Measurements from ENCODE around the gene HES5.

Gene HES5

GRCh38 chr1:2508751-2509150 lies 21.3 kb downstream of the HES5 start:
- H3K79me2 ChIP-seq (ENCODE audit: insufficient read depth, low read depth): no peaks in the 10 kb centered on the region
- H3K36me3 ChIP-seq (ENCODE audit: insufficient read depth): no peaks in the 10 kb centered on the region; the same call in 1 of the 2 replicates
- no peak overlapping the region for H3K27ac ChIP-seq
- TF ChIP-seq, protein P1, sequence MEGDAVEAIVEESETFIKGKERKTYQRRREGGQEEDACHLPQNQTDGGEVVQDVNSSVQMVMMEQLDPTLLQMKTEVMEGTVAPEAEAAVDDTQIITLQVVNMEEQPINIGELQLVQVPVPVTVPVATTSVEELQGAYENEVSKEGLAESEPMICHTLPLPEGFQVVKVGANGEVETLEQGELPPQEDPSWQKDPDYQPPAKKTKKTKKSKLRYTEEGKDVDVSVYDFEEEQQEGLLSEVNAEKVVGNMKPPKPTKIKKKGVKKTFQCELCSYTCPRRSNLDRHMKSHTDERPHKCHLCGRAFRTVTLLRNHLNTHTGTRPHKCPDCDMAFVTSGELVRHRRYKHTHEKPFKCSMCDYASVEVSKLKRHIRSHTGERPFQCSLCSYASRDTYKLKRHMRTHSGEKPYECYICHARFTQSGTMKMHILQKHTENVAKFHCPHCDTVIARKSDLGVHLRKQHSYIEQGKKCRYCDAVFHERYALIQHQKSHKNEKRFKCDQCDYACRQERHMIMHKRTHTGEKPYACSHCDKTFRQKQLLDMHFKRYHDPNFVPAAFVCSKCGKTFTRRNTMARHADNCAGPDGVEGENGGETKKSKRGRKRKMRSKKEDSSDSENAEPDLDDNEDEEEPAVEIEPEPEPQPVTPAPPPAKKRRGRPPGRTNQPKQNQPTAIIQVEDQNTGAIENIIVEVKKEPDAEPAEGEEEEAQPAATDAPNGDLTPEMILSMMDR (conservative IDR thresholded peaks at IDR 0.05; ENCODE audit: low read depth, low read length): no peak
- H3K4me1 ChIP-seq (ENCODE audit: low read depth, poor library complexity, severe bottlenecking): no peaks in the 10 kb centered on the region
- H3K9ac ChIP-seq: no peak overlapping the region
- H3K4me2 ChIP-seq: no peak overlapping the region
- H3K27me3 ChIP-seq (ENCODE audit: insufficient read depth, low read depth): no peaks in the 10 kb centered on the region; the same call in 1 of the 2 replicates
- no peak overlapping the region for H3K4me3 ChIP-seq (IDR thresholded peaks at IDR 0.05; ENCODE audit: insufficient read depth, low read depth, low read length)
- H4K20me1 ChIP-seq (ENCODE audit: insufficient read depth): no peaks in the 10 kb centered on the region
- no peak overlapping the region for H2AFZ ChIP-seq (ENCODE audit: low read depth)

DNA sequence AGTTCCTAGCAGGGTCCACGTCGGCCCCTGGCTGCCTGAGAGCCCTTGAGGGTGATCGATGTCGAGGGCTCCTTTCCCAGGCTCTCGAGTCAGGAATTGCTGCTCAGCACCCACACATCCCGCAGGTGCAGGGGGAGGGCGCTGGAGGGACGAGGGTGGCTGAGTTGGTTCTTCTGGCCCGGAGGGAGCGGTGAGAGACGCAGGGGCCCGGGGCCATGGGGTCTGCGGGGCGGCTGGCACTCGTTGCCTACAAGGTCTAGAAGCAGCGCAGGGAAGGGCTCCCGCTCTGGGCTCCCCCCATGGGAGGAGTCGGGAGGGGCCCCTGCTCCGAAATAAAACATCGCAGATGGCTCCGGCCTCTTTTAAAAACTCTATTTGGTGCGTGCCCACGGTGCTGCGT lies 21.9 kb downstream of the HES5 start:
- no peak overlapping the region for H3K27ac ChIP-seq
- no peak overlapping the region for H3K4me3 ChIP-seq (IDR thresholded peaks at IDR 0.05; ENCODE audit: insufficient read depth, low read depth, low read length)

DNA sequence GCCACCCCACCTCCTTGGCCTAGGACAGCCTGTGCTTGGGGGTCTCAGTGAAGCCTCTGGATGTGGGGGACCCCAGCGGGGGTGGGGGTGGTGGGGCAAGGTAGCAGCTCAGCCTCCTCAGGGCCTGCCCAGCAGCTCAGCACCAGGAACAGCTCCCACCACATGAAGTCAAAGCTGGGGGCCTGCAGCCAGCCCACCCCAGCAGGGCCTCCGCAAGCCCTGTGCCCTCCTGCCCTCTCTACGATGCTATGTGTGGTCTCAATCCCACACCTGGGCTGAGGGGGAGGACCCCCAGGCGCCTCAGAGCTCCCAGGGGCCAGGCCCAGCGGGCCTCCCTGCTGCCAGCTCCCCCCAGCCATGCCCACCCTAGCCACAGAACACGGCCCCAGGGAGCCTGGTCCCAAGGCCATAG lies 22.3 kb downstream of the HES5 start:
- H2AFZ ChIP-seq (ENCODE audit: low read depth): no peak overlapping the region
- TF ChIP-seq, protein P1 (conservative IDR thresholded peaks at IDR 0.05; ENCODE audit: low read depth, low read length): no peak
- H3K4me3 ChIP-seq (IDR thresholded peaks at IDR 0.05; ENCODE audit: insufficient read depth, low read depth, low read length): no peak overlapping the region
- no peaks in the 10 kb centered on the region; the same call in 1 of the 2 replicates for H3K36me3 ChIP-seq (ENCODE audit: insufficient read depth)
- H3K4me2 ChIP-seq: no peak overlapping the region
- H3K27me3 ChIP-seq (ENCODE audit: insufficient read depth, low read depth): peaks cover 9% of the 10 kb centered on the region
- H3K27ac ChIP-seq: no peak overlapping the region
- H3K9ac ChIP-seq: no peak overlapping the region
- no peaks in the 10 kb centered on the region for H4K20me1 ChIP-seq (ENCODE audit: insufficient read depth)
- H3K79me2 ChIP-seq (ENCODE audit: insufficient read depth, low read depth): no peaks in the 10 kb centered on the region
- no peaks in the 10 kb centered on the region for H3K4me1 ChIP-seq (ENCODE audit: low read depth, poor library complexity, severe bottlenecking)

More for the DNA sequence above, 21.9 kb downstream of the HES5 start:
- Histone ChIP-seq H4K20me1 (ENCODE audit: insufficient read depth) (no peaks in the 10 kb centered on the region), H3K27me3 (ENCODE audit: insufficient read depth, low read depth) (peaks cover 5% of the 10 kb centered on the region), H3K9ac (no peak overlapping the region), H3K4me1 (ENCODE audit: low read depth, poor library complexity, severe bottlenecking) (no peaks in the 10 kb centered on the region), H3K36me3 (ENCODE audit: insufficient read depth) (no peaks in the 10 kb centered on the region; the same call in 1 of the 2 replicates), H2AFZ (ENCODE audit: low read depth) (no peak overlapping the region), H3K79me2 (ENCODE audit: insufficient read depth, low read depth) (no peaks in the 10 kb centered on the region), H3K4me2 (no peak overlapping the region)
- TF ChIP-seq, protein P1 (conservative IDR thresholded peaks at IDR 0.05; ENCODE audit: low read depth, low read length): no peak

DNA sequence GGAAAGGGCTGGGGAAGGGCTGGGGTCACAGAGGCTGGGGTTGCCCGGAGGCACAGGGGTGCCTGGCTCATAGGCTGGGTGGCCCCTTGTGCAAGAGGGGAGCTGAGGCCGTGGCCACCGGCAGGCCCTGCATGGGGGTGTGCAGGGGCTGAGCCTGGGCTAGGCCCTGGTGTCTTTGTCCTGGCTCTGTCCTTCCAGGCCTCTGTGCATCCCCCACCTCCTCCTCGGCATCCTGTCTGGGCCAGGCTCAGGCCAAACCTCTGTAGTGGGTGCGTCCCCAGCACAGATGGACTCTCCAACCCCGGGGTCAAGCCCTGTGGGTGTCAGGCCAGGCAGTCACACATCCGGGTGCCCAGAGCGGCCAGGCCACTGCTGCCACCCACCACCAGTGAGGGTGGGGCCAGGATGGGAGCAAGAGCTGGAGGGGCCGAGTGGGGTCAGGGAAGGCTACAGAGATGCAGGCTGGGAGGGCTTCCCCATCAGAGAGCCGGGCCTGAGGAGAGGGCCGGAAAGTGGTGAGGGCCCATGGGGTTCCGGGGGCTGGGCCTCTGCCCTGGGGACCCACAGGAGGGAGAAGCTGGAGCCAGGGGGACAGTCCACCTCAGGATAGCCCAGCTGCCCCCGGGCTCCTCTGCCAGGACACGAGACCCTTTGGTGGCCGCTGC lies 23.0 kb downstream of the HES5 start:
- H3K4me2 ChIP-seq: no peak overlapping the region
- H3K27ac ChIP-seq: no peak overlapping the region
- H3K9ac ChIP-seq: no peak overlapping the region
- H4K20me1 ChIP-seq (ENCODE audit: insufficient read depth): no peaks in the 10 kb centered on the region
- H3K4me1 ChIP-seq (ENCODE audit: low read depth, poor library complexity, severe bottlenecking): no peaks in the 10 kb centered on the region
- peaks cover 16% of the 10 kb centered on the region for H3K27me3 ChIP-seq (ENCODE audit: insufficient read depth, low read depth)
- H3K79me2 ChIP-seq (ENCODE audit: insufficient read depth, low read depth): no peaks in the 10 kb centered on the region
- H2AFZ ChIP-seq (ENCODE audit: low read depth): no peak overlapping the region
- TF ChIP-seq, protein P1 (conservative IDR thresholded peaks at IDR 0.05; ENCODE audit: low read depth, low read length): no peak
- H3K36me3 ChIP-seq (ENCODE audit: insufficient read depth): no peaks in the 10 kb centered on the region; the same call in 1 of the 2 replicates
- no peak overlapping the region for H3K4me3 ChIP-seq (IDR thresholded peaks at IDR 0.05; ENCODE audit: insufficient read depth, low read depth, low read length)

Measured in KMS-11 (cell line).